Measurements from ENCODE around the gene GNA14.

DNA sequence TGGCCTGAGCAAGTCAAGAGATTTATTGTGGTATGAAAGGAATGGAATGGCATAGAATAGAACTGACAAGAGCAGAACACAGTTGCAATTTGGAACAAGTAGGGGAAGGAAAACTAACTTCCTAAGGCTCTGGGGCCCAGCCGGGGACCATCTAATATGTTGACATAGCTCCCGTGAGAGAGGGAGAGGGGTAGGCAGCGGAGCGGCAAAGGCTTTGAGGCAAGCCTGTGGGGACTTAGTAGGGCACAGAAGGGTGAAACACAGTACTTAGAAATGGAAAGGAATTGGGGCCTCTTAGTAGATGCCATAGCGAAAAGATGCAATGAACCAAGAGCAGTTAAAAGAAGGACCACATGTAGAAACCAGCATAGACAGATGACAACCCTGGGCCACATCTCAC is 11.8 kb upstream of the GNA14 start:
- TF ChIP-seq GATA2 (IDR thresholded peaks at IDR 0.05; ENCODE audit: low read depth, low read length) (no peak), GATA3 (IDR thresholded peaks at IDR 0.05; ENCODE audit: low read depth, low read length) (no peak)

All from SH-SY5Y (cell line).